AG10803 (cell line): Measurements from ENCODE around the gene BCL11A.

Source experiments
- DNase-seq: peaks from one replicate; pipeline ENCODE4 v3.0.0; 2010; ENCODE audit warnings: low read depth
- H3K4me3 ChIP-seq: 2 replicates; pipeline ENCODE4 v1.5.1; 2011; ENCODE audit warnings: mild to moderate bottlenecking, low read length, control low read depth
- TF ChIP-seq, protein P1 (sequence below): conservative IDR thresholded peaks from 2 replicates; pipeline ENCODE4 v1.5.1; 2011; ENCODE audit warnings: mild to moderate bottlenecking, low read length, control low read depth, inconsistent platforms

Gene BCL11A

GRCh38 chr2:60445684-60446179 lies 107.7 kb downstream of the BCL11A start:
- peak; percentile 41 for DNase-seq
- H3K4me3 ChIP-seq, result no peak overlapping the region
- TF ChIP-seq, protein P1, sequence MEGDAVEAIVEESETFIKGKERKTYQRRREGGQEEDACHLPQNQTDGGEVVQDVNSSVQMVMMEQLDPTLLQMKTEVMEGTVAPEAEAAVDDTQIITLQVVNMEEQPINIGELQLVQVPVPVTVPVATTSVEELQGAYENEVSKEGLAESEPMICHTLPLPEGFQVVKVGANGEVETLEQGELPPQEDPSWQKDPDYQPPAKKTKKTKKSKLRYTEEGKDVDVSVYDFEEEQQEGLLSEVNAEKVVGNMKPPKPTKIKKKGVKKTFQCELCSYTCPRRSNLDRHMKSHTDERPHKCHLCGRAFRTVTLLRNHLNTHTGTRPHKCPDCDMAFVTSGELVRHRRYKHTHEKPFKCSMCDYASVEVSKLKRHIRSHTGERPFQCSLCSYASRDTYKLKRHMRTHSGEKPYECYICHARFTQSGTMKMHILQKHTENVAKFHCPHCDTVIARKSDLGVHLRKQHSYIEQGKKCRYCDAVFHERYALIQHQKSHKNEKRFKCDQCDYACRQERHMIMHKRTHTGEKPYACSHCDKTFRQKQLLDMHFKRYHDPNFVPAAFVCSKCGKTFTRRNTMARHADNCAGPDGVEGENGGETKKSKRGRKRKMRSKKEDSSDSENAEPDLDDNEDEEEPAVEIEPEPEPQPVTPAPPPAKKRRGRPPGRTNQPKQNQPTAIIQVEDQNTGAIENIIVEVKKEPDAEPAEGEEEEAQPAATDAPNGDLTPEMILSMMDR, result no peak

DNA sequence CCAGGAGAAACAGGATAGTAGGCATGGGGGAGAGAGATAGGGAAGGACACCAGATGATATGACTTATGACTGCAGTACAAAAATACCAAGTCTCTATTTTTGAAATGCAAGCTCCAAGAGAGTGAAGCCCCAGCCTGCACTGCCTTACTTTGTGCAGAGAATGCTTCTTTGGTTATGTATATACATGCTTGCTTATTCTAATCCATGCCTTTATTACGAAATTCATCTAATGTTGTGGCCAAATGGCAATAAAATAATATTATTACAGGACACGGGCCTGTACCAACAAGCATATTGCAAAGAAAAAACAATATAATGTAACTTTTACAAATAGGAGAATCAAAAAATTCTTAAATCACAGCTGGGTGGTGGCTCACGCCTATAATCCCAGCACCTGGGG lies 110.8 kb downstream of the BCL11A start:
- TF ChIP-seq, protein P1, result no peak
- no peak for DNase-seq
- H3K4me3 ChIP-seq, result no peak overlapping the region

DNA sequence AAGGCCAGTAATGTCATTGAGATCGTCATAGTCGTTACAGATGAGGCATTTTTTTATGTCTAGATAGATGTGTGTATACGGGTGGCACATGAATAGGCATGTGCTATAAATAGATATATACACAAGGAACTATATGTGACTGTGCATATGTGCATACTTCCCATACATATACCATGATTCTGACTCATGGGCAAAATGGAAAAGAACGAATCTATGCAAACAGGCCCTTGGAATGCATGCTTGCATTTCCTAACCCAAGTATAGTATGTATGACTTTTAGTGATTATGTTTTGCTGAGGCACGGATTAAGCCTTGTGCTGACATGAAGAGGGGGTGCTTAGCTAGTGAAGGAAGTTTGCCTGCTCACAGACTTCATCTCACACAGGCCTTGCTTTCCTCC lies 111.7 kb downstream of the BCL11A start:
- no peak for DNase-seq
- TF ChIP-seq, protein P1, result no peak
- H3K4me3 ChIP-seq, result no peak overlapping the region

GRCh38 chr2:60440767-60441163 lies 112.7 kb downstream of the BCL11A start:
- no peak overlapping the region for H3K4me3 ChIP-seq
- DNase-seq, result no peak
- TF ChIP-seq, protein P1, result no peak

- TF ChIP-seq, protein P1, result no peak
- DNase-seq, result no peak
These were observed 113.2 kb downstream of the BCL11A start for GRCh38 chr2:60440079-60440766.

GRCh38 chr2:60439219-60439974 lies 114.1 kb downstream of the BCL11A start:
- H3K4me3 ChIP-seq, result no peak overlapping the region
- TF ChIP-seq, protein P1, result 0 out of 2 replicates have a peak, but pooled peaks have one; percentile 5
- no peak for DNase-seq

More at GRCh38 chr2:60440079-60440766, 113.2 kb downstream of the BCL11A start:
- no peak overlapping the region for H3K4me3 ChIP-seq
